GM12873 (cell line): ENCODE results near the gene RGL1.

ENCODE experiments used
- CTCF ChIP-seq: IDR thresholded peaks from 2 replicates; pipeline ENCODE4 v1.5.1; 2012; ENCODE audit warnings: low read depth, mild to moderate bottlenecking, moderate library complexity, low read length, control low read depth; ENCODE audit not compliant: insufficient read depth; ENCODE audit errors: missing control alignments

RGL1 gene

GRCh38 chr1:183830389-183830788 is 25.5 kb downstream of the RGL1 start:
- TF ChIP-seq CTCF, result no peak

DNA sequence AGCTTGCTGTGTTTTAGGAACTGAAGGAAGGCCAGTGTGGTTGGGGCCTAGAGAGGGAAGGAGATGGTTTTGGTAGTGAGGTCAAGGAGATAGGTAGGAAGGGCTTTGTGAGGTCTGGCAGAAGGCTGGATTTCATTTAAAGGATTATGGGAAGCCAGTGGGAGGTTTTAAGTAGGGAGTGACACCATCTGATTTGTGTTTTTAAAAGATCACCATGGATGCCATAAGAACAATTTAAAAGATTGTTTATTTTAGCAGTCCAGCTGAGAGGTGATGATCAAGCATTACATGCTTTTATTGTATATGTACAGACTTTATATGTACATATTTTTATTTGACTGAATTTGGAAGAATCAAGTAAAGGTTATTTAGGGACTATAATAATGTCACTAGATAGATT is 26.4 kb downstream of the RGL1 start:
- no peak for TF ChIP-seq CTCF

GRCh38 chr1:183832459-183832858 is 27.5 kb downstream of the RGL1 start:
- TF ChIP-seq CTCF, result no peak

DNA sequence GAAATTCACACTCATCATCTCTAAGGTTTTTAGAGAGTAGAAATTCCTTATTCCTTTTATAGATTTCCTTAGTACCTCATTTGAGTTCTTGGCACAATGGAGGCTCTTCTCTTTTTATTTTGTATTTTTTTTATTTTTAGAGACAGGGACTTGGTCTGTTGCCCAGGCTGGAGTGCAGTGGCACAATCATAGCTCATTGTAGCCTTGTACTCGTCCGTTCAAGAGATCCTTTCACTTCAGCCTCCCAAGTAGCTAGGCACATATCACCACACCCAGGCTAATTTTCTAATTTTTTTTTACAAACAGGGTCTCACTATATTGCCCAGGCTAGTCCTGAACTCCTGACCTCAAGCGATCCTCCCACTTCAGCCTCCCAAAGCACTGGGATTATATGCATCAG is 29.6 kb downstream of the RGL1 start:
- no peak for TF ChIP-seq CTCF

GRCh38 chr1:183836598-183836997 is 31.7 kb downstream of the RGL1 start:
- TF ChIP-seq CTCF, result no peak

GRCh38 chr1:183837062-183837461 is 32.1 kb downstream of the RGL1 start:
- no peak for TF ChIP-seq CTCF

GRCh38 chr1:183838221-183838620 is 33.3 kb downstream of the RGL1 start:
- TF ChIP-seq CTCF, result no peak
